ENCODE measurements around the gene AMOTL1.
A peak's percentile ranks its signal among the peaks of the same experiment; 100 is the strongest.

AMOTL1 gene

GRCh38 chr11:94794287-94795168 lies 26.4 kb downstream of the AMOTL1 start:
- H3K4me3 ChIP-seq (ENCODE audit: low read depth, low read length) = peak overlapping the region; percentile 74
- H3K27me3 ChIP-seq (ENCODE audit: insufficient read depth, low read length) = no peaks in the 10 kb centered on the region
- no peak overlapping the region for H2AFZ ChIP-seq (ENCODE audit: low read length, unreplicated experiment)
- peaks cover 2% of the 10 kb centered on the region; the same call in 1 of the 2 replicates for H3K36me3 ChIP-seq (ENCODE audit: insufficient read depth, low read length)
- H3K4me1 ChIP-seq (ENCODE audit: control insufficient read depth, insufficient read depth, low read length, unreplicated experiment) = peaks cover 62% of the 10 kb centered on the region
- peak overlapping the region; percentile 100 for H3K27ac ChIP-seq (ENCODE audit: low read depth, low read length)
- H3K79me2 ChIP-seq (ENCODE audit: control insufficient read depth, insufficient read depth, low read length, unreplicated experiment) = peaks cover 77% of the 10 kb centered on the region

GRCh38 chr11:94795476-94796189 lies 27.5 kb downstream of the AMOTL1 start:
- no peaks in the 10 kb centered on the region for H3K27me3 ChIP-seq (ENCODE audit: insufficient read depth, low read length)
- H3K4me1 ChIP-seq (ENCODE audit: control insufficient read depth, insufficient read depth, low read length, unreplicated experiment) = peaks cover 53% of the 10 kb centered on the region
- H2AFZ ChIP-seq (ENCODE audit: low read length, unreplicated experiment) = no peak overlapping the region
- H3K36me3 ChIP-seq (ENCODE audit: insufficient read depth, low read length) = peaks cover 12% of the 10 kb centered on the region
- peaks cover 76% of the 10 kb centered on the region for H3K79me2 ChIP-seq (ENCODE audit: control insufficient read depth, insufficient read depth, low read length, unreplicated experiment)
- peak overlapping the region; percentile 100 for H3K27ac ChIP-seq (ENCODE audit: low read depth, low read length)
- peak overlapping the region; percentile 74 for H3K4me3 ChIP-seq (ENCODE audit: low read depth, low read length)

- Histone ChIP-seq H3K27me3 (ENCODE audit: insufficient read depth, low read length) (no peaks in the 10 kb centered on the region), H3K4me1 (ENCODE audit: control insufficient read depth, insufficient read depth, low read length, unreplicated experiment) (peaks cover 47% of the 10 kb centered on the region), H3K36me3 (ENCODE audit: insufficient read depth, low read length) (peaks cover 17% of the 10 kb centered on the region), H2AFZ (ENCODE audit: low read length, unreplicated experiment) (no peak overlapping the region), H3K79me2 (ENCODE audit: control insufficient read depth, insufficient read depth, low read length, unreplicated experiment) (peaks cover 76% of the 10 kb centered on the region), H3K4me3 (ENCODE audit: low read depth, low read length) (peak overlapping the region; percentile 74), H3K27ac (ENCODE audit: low read depth, low read length) (peak overlapping the region; percentile 100)
These were observed 28.0 kb downstream of the AMOTL1 start for GRCh38 chr11:94796190-94796580.

- peaks cover 40% of the 10 kb centered on the region for H3K4me1 ChIP-seq (ENCODE audit: control insufficient read depth, insufficient read depth, low read length, unreplicated experiment)
- peak overlapping the region; percentile 100 for H3K27ac ChIP-seq (ENCODE audit: low read depth, low read length)
- H3K79me2 ChIP-seq (ENCODE audit: control insufficient read depth, insufficient read depth, low read length, unreplicated experiment) = peaks cover 76% of the 10 kb centered on the region
- H3K4me3 ChIP-seq (ENCODE audit: low read depth, low read length) = peak overlapping the region; percentile 74
- no peak overlapping the region for H2AFZ ChIP-seq (ENCODE audit: low read length, unreplicated experiment)
- H3K36me3 ChIP-seq (ENCODE audit: insufficient read depth, low read length) = peaks cover 20% of the 10 kb centered on the region
- H3K27me3 ChIP-seq (ENCODE audit: insufficient read depth, low read length) = no peaks in the 10 kb centered on the region
These were observed 28.7 kb downstream of the AMOTL1 start for GRCh38 chr11:94796863-94797262.

- Histone ChIP-seq H3K79me2 (ENCODE audit: control insufficient read depth, insufficient read depth, low read length, unreplicated experiment) (peaks cover 88% of the 10 kb centered on the region), H3K4me1 (ENCODE audit: control insufficient read depth, insufficient read depth, low read length, unreplicated experiment) (peaks cover 26% of the 10 kb centered on the region), H3K27me3 (ENCODE audit: insufficient read depth, low read length) (no peaks in the 10 kb centered on the region), H2AFZ (ENCODE audit: low read length, unreplicated experiment) (no peak overlapping the region), H3K4me3 (ENCODE audit: low read depth, low read length) (no peak overlapping the region), H3K27ac (ENCODE audit: low read depth, low read length) (no peak overlapping the region), H3K36me3 (ENCODE audit: insufficient read depth, low read length) (peaks cover 30% of the 10 kb centered on the region)
These were observed 31.6 kb downstream of the AMOTL1 start for GRCh38 chr11:94799726-94800125.

GRCh38 chr11:94800414-94800813 lies 32.3 kb downstream of the AMOTL1 start:
- Histone ChIP-seq H3K36me3 (ENCODE audit: insufficient read depth, low read length) (peaks cover 30% of the 10 kb centered on the region), H3K4me1 (ENCODE audit: control insufficient read depth, insufficient read depth, low read length, unreplicated experiment) (peaks cover 27% of the 10 kb centered on the region), H3K79me2 (ENCODE audit: control insufficient read depth, insufficient read depth, low read length, unreplicated experiment) (peaks cover 92% of the 10 kb centered on the region), H3K27ac (ENCODE audit: low read depth, low read length) (no peak overlapping the region), H2AFZ (ENCODE audit: low read length, unreplicated experiment) (no peak overlapping the region), H3K4me3 (ENCODE audit: low read depth, low read length) (no peak overlapping the region), H3K27me3 (ENCODE audit: insufficient read depth, low read length) (no peaks in the 10 kb centered on the region)

GRCh38 chr11:94801866-94802460 lies 33.8 kb downstream of the AMOTL1 start:
- Histone ChIP-seq H3K4me3 (ENCODE audit: low read depth, low read length) (no peak overlapping the region), H3K27ac (ENCODE audit: low read depth, low read length) (no peak overlapping the region), H3K27me3 (ENCODE audit: insufficient read depth, low read length) (no peaks in the 10 kb centered on the region), H2AFZ (ENCODE audit: low read length, unreplicated experiment) (no peak overlapping the region), H3K36me3 (ENCODE audit: insufficient read depth, low read length) (peaks cover 38% of the 10 kb centered on the region), H3K79me2 (ENCODE audit: control insufficient read depth, insufficient read depth, low read length, unreplicated experiment) (peaks cover 94% of the 10 kb centered on the region), H3K4me1 (ENCODE audit: control insufficient read depth, insufficient read depth, low read length, unreplicated experiment) (peaks cover 29% of the 10 kb centered on the region)

- Histone ChIP-seq H3K27ac (ENCODE audit: low read depth, low read length) (no peak overlapping the region), H3K4me1 (ENCODE audit: control insufficient read depth, insufficient read depth, low read length, unreplicated experiment) (peaks cover 26% of the 10 kb centered on the region), H2AFZ (ENCODE audit: low read length, unreplicated experiment) (no peak overlapping the region), H3K4me3 (ENCODE audit: low read depth, low read length) (no peak overlapping the region), H3K79me2 (ENCODE audit: control insufficient read depth, insufficient read depth, low read length, unreplicated experiment) (peaks cover 90% of the 10 kb centered on the region), H3K36me3 (ENCODE audit: insufficient read depth, low read length) (peaks cover 38% of the 10 kb centered on the region), H3K27me3 (ENCODE audit: insufficient read depth, low read length) (no peaks in the 10 kb centered on the region)
These were observed 34.3 kb downstream of the AMOTL1 start for GRCh38 chr11:94802501-94802900.

- Histone ChIP-seq H3K4me1 (ENCODE audit: control insufficient read depth, insufficient read depth, low read length, unreplicated experiment) (peaks cover 26% of the 10 kb centered on the region), H3K79me2 (ENCODE audit: control insufficient read depth, insufficient read depth, low read length, unreplicated experiment) (peaks cover 80% of the 10 kb centered on the region), H3K27me3 (ENCODE audit: insufficient read depth, low read length) (no peaks in the 10 kb centered on the region), H3K4me3 (ENCODE audit: low read depth, low read length) (no peak overlapping the region), H2AFZ (ENCODE audit: low read length, unreplicated experiment) (no peak overlapping the region), H3K27ac (ENCODE audit: low read depth, low read length) (no peak overlapping the region), H3K36me3 (ENCODE audit: insufficient read depth, low read length) (peaks cover 40% of the 10 kb centered on the region)
These were observed 35.3 kb downstream of the AMOTL1 start for GRCh38 chr11:94803491-94803890.

- Histone ChIP-seq H3K4me3 (ENCODE audit: low read depth, low read length) (no peak overlapping the region), H2AFZ (ENCODE audit: low read length, unreplicated experiment) (no peak overlapping the region), H3K4me1 (ENCODE audit: control insufficient read depth, insufficient read depth, low read length, unreplicated experiment) (peaks cover 26% of the 10 kb centered on the region), H3K27ac (ENCODE audit: low read depth, low read length) (no peak overlapping the region), H3K27me3 (ENCODE audit: insufficient read depth, low read length) (no peaks in the 10 kb centered on the region), H3K36me3 (ENCODE audit: insufficient read depth, low read length) (peaks cover 39% of the 10 kb centered on the region), H3K79me2 (ENCODE audit: control insufficient read depth, insufficient read depth, low read length, unreplicated experiment) (peaks cover 71% of the 10 kb centered on the region)
These were observed 36.7 kb downstream of the AMOTL1 start for GRCh38 chr11:94804874-94805273.
